ENCODE data around the gene GBE1.

Gene GBE1

GRCh38 chr3:81544385-81544784, 217.1 kb downstream of the GBE1 start:
- no peak for DNase-seq (ENCODE audit: extremely low read depth, low read depth)
- no peak for TF ChIP-seq CTCF (IDR thresholded peaks at IDR 0.05; ENCODE audit: low read depth, low read length)

- no peak for DNase-seq (ENCODE audit: extremely low read depth, low read depth)
- TF ChIP-seq CTCF (IDR thresholded peaks at IDR 0.05; ENCODE audit: low read depth, low read length), result no peak
These were observed 220.7 kb downstream of the GBE1 start for GRCh38 chr3:81540787-81541186.

GRCh38 chr3:81531846-81532245, 229.6 kb downstream of the GBE1 start:
- no peak for TF ChIP-seq CTCF (IDR thresholded peaks at IDR 0.05; ENCODE audit: low read depth, low read length)
- no peak for DNase-seq (ENCODE audit: extremely low read depth, low read depth)

GRCh38 chr3:81531263-81531662, 230.2 kb downstream of the GBE1 start:
- no peak for DNase-seq (ENCODE audit: extremely low read depth, low read depth)
- no peak for TF ChIP-seq CTCF (IDR thresholded peaks at IDR 0.05; ENCODE audit: low read depth, low read length)

- TF ChIP-seq CTCF (IDR thresholded peaks at IDR 0.05; ENCODE audit: low read depth, low read length), result no peak
These were observed 231.1 kb downstream of the GBE1 start for GRCh38 chr3:81530180-81530939.

GRCh38 chr3:81521855-81522254, 239.6 kb downstream of the GBE1 start:
- TF ChIP-seq CTCF (IDR thresholded peaks at IDR 0.05; ENCODE audit: low read depth, low read length), result no peak

More at GRCh38 chr3:81530180-81530939, 231.1 kb downstream of the GBE1 start:
- DNase-seq (ENCODE audit: extremely low read depth, low read depth), result no peak

GRCh38 chr3:81518945-81519344, 242.5 kb downstream of the GBE1 start:
- no peak for DNase-seq (ENCODE audit: extremely low read depth, low read depth)
- TF ChIP-seq CTCF (IDR thresholded peaks at IDR 0.05; ENCODE audit: low read depth, low read length), result no peak

More at GRCh38 chr3:81521855-81522254, 239.6 kb downstream of the GBE1 start:
- DNase-seq (ENCODE audit: extremely low read depth, low read depth), result no peak
